Fibroblast of skin of scalp (primary cell): ENCODE data around the gene RABL6.

ENCODE experiments used
- DNase-seq: peaks from one replicate; pipeline ENCODE4 v3.0.0-alpha.2; 2013

The RABL6 gene

DNA sequence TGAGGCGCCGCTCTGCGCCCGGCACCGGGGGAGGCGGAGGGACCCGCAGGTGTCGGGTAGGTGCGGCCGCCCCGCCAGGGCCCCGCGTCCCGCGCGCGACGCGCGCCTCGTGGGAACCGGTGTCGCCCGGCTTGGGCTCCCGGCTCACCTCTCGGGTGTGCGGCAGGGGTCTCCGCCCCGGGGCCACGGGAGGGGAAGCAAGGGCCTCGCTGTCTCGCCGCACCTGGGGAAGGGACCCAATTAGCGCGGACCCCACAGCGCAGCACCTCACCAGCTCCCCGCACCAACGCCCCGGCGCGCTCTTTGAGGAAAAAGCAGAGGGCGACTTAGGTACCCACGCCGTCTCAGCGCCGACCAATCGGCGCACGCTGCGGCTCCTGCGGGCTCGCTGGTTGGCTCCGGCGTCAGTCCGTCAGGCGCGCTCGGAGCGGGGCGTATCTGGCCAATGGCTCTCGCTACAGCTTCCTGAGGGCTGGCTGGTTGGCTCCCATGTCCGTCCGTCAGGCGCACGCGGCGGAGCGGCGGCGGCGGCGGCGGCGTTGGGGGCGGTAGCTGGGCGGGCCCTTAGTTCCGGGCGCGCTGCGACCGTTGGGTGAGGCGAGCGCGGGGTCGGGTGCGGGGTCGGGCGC is 78.3 kb downstream of the RABL6 start, which contains the start of gene TRAF2:
TSS of gene TRAF2 (plus strand) at position 567 of the 629 bp plus-strand sequence. CDS start 12,225 bp downstream, outside the sequence.
- DNase-seq = peak; percentile 99

DNA sequence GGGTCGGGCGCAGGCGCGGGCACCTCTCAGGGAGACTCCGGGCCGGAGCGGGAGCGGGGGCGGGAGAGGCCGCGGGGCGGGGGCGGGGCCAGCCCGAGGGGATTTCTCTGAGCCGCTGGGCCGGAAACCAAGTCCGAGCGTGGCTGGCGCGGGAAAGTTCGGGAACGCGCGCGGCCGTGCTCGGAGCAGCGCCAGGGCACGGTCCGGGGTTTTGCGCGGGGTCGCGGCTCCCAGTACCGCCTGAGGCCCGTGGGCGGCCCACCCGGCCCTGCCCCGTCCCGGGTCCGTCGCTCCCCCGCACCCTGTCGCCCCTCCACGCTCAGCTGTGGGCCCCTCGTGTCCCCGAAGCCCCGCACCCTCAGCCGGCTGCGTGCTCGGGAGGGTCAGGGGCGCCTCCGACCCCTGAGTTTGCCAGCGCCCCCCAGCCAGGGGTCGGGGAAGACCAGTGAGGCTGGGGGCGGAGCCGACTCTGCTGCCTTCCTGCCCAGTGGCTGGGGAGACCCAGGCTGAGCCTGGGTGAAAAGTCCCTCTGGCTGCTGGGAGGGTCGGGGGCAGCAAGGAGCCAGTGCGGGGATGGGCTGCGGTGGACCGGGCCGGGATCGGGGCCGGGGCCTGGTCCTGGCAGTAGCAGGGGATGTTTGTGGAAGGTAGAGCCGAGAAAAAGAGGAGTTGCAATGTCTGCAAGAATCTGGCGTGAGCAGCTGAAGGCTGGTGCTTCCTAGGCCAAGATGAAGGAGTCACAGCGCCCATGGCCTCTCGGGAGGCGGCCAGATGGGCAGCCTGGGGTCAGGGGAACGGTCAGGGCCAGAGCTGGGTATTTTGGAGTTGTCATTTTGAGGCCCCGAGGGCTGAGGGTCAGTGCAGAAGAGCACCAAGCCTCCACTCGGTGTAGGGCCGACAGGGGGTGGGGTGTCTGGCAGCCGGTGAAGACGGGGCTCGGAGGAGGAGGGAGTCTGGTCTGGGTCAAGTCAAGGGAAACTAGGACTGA is 79.2 kb downstream of the RABL6 start:
- DNase-seq = no peak

DNA sequence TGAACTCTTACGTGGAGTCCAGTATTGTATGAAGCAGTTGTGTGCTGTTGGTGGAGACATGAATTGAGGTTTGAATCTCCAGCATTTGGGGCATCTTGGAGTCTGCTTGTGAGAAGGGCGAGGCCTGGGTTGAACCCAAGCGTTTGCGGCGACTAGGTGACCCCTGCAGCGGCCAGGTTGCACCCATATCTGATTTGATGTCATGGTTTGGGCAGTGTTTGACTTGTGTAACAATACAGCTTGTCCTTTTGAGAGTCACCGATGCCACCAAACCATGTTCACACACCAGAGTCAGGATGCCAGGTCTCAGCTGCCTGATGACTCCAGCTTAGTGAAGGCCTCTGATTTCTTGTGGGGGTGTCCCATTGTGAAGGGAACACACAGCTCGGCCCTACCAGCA is 80.7 kb downstream of the RABL6 start:
- DNase-seq = no peak

GRCh38 chr9:136889858-136890257 is 82.1 kb downstream of the RABL6 start:
- DNase-seq = no peak

- DNase-seq = no peak
These were observed 82.9 kb downstream of the RABL6 start for GRCh38 chr9:136890661-136891060.
